ENCODE measurements around the gene TGFBI.

- TF ChIP-seq CTCF (IDR thresholded peaks at IDR 0.05 in 4 of 5, conservative IDR thresholded peaks at IDR 0.05 in 1 of 5) (no peak), POLR2A (IDR thresholded peaks at IDR 0.05) (no peak)
These were observed 27.9 kb upstream of the TGFBI start for GRCh38 chr5:136000932-136001331.
